ENCODE data around the gene KRT81. TPM values are rescaled to one million over a fixed set of nuclear protein-coding genes. Genes with fewer than 3 reads are reported as not detected.

KRT81 gene
- total and polyA plus RNA-seq, 2 of the 4 experiments (the other 2 are of a cell fraction): under 0.01 to 0.05 TPM

GRCh38 chr12:52275686-52276085 lies 15.6 kb downstream of the KRT81 start:
- Histone ChIP-seq H3K27me3 (ENCODE audit: control insufficient read depth, insufficient read depth, low read length) (peaks cover 5% of the 10 kb centered on the region), H2AFZ (replicated peaks; ENCODE audit: low read length, poor library complexity) (no peak overlapping the region), H2BK15ac (ENCODE audit: low read depth, low read length) (no peak overlapping the region), H3K9me1 (ENCODE audit: insufficient read depth, low read length) (peaks cover 32% of the 10 kb centered on the region), H3K4ac (ENCODE audit: low read depth, low read length) (no peak overlapping the region; the same call in 1 of the 2 replicates), H3K9me3 (ENCODE audit: control insufficient read depth, insufficient read depth, low read length) (no peaks in the 10 kb centered on the region; the same call in 1 of the 2 replicates), H3K9ac (ENCODE audit: low read depth, low read length) (no peak overlapping the region), H4K91ac (ENCODE audit: insufficient read depth, low read depth, low read length) (no peak overlapping the region), H3K36me3 (ENCODE audit: control insufficient read depth, insufficient read depth, low read length) (no peaks in the 10 kb centered on the region), H2BK20ac (ENCODE audit: low read depth, low read length) (no peak overlapping the region), H4K20me1 (ENCODE audit: insufficient read depth, low read length) (peaks cover 3% of the 10 kb centered on the region; the same call in 1 of the 2 replicates), H3K23ac (ENCODE audit: low read depth, low read length) (no peak overlapping the region), H4K8ac (ENCODE audit: low read depth in 2 of 2, low read length in 2 of 2) (no peak overlapping the region), H3K18ac (ENCODE audit: low read depth, low read length) (no peak overlapping the region), H3K4me1 (ENCODE audit: control insufficient read depth, insufficient read depth, low read length) (peaks cover 19% of the 10 kb centered on the region), H2AK5ac (ENCODE audit: low read depth, low read length) (peak overlapping the region; percentile 13; the same call in 1 of the 2 replicates), H3K56ac (ENCODE audit: extremely low read depth, insufficient read depth, low read length) (no peak overlapping the region), H3K27ac (ENCODE audit: insufficient read depth, low read length) (no peak overlapping the region), H3K4me2 (ENCODE audit: low read depth, low read length) (no peak overlapping the region), H3K14ac (replicated peaks; ENCODE audit: low read depth, low read length) (no peak overlapping the region; the same call in 1 of the 2 replicates), H2BK5ac (ENCODE audit: low read depth, low read length, poor library complexity, severe bottlenecking) (no peak overlapping the region), H4K5ac (ENCODE audit: low read depth, low read length) (no peak overlapping the region), H3K79me1 (ENCODE audit: low read depth in 1 of 2, low read length in 2 of 2) (peaks cover 0 to 8% of the 10 kb centered on the region in 2 experiments; a peak in 1 of 4 replicates), H2AK9ac (replicated peaks; ENCODE audit: low read depth, low read length, poor library complexity) (no peak overlapping the region), H2BK120ac (ENCODE audit: low read depth, low read length) (no peak overlapping the region), H3K4me3 (ENCODE audit: insufficient read depth, low read depth, low read length) (no peak overlapping the region)
- in situ Hi-C loops (cut with MboI; ENCODE audit: low sequenced_read_pairs): no loop called here
- no CpG with 5 or more reads among the region's 3 CpGs for WGBS, 2 experiments (ENCODE audit: extremely low coverage in 2 of 2, insufficient read length in 1 of 2)
- no TSS peak for BruUV-seq (replicated peaks)
- CTCF ChIA-PET: no interaction called here
- intact Hi-C loops (cut with micrococcal nuclease): loop anchor here (5.0 kb wide), 1 partner anchor 43 kb away; the partner anchor contains the start of gene KRT7
- POLR2A ChIA-PET (ENCODE audit: unreplicated experiment): no interaction called here
- no peak for TF ChIP-seq BHLHE40 (IDR thresholded peaks at IDR 0.05; ENCODE audit: low read depth, low read length)
- TF ChIP-seq RFX5 (IDR thresholded peaks at IDR 0.05; ENCODE audit: low read depth, low read length): no peak
- TF ChIP-seq RAD21 (IDR thresholded peaks at IDR 0.05; ENCODE audit: low read length): no peak
- TF ChIP-seq FOS (IDR thresholded peaks at IDR 0.05; ENCODE audit: low read depth, low read length): no peak
- TF ChIP-seq MAFK (IDR thresholded peaks at IDR 0.05; ENCODE audit: low read depth, low read length): no peak
- no peak for TF ChIP-seq CTCF (conservative IDR thresholded peaks at IDR 0.05; ENCODE audit: low read depth, low read length)
- no peak for TF ChIP-seq RCOR1 (IDR thresholded peaks at IDR 0.05; ENCODE audit: insufficient replicate concordance, low read length)
- no peak for TF ChIP-seq SMC3 (IDR thresholded peaks at IDR 0.05; ENCODE audit: low read depth, low read length)
- TF ChIP-seq POLR2A (IDR thresholded peaks at IDR 0.05; ENCODE audit: low read depth, low read length): no peak
- TF ChIP-seq CHD1 (IDR thresholded peaks at IDR 0.05; ENCODE audit: low read depth, low read length): no peak
- no peak for TF ChIP-seq MXI1 (IDR thresholded peaks at IDR 0.05; ENCODE audit: borderline replicate concordance, low read depth, low read length)
- dilution Hi-C loops (cut with HindIII; ENCODE audit: low sequenced_read_pairs, unreplicated experiment): no loop called here
- no peak for DNase-seq
- no peak for ATAC-seq (ENCODE audit: low read depth)

All from IMR-90 (cell line).